ENCODE data around the gene CDH13.
A peak's percentile ranks its signal among the peaks of the same experiment; 100 is the strongest.

Gene CDH13

DNA sequence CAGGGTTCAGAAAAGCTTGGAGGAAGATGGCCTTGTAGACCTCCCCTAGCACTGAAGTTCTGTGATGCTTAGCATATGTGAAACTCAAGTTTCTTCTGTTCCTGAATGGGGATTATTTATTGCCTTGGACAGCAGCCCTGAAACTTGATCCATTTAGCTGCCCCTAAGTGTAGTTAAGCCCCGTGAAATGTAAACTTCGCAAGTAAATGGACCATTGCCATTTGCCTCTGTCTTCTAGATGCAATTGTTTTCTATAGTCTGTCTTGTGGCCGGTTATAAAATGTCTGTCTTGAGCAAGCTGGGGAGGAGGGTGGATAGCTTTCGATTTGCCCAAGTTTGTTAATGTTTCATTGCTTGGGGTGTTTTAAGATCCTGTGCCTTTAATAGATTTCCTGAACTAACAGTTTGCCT, 261.8 kb downstream of the CDH13 start:
- no peak for TF ChIP-seq TOX (CRISPR knock-in tag; IDR thresholded peaks at IDR 0.05; ENCODE audit: borderline replicate concordance)
- no peak for TF ChIP-seq CSDC2 (CRISPR knock-in tag; IDR thresholded peaks at IDR 0.05)
- TF ChIP-seq, protein P1, sequence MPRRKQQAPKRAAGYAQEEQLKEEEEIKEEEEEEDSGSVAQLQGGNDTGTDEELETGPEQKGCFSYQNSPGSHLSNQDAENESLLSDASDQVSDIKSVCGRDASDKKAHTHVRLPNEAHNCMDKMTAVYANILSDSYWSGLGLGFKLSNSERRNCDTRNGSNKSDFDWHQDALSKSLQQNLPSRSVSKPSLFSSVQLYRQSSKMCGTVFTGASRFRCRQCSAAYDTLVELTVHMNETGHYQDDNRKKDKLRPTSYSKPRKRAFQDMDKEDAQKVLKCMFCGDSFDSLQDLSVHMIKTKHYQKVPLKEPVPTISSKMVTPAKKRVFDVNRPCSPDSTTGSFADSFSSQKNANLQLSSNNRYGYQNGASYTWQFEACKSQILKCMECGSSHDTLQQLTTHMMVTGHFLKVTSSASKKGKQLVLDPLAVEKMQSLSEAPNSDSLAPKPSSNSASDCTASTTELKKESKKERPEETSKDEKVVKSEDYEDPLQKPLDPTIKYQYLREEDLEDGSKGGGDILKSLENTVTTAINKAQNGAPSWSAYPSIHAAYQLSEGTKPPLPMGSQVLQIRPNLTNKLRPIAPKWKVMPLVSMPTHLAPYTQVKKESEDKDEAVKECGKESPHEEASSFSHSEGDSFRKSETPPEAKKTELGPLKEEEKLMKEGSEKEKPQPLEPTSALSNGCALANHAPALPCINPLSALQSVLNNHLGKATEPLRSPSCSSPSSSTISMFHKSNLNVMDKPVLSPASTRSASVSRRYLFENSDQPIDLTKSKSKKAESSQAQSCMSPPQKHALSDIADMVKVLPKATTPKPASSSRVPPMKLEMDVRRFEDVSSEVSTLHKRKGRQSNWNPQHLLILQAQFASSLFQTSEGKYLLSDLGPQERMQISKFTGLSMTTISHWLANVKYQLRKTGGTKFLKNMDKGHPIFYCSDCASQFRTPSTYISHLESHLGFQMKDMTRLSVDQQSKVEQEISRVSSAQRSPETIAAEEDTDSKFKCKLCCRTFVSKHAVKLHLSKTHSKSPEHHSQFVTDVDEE (CRISPR knock-in tag; IDR thresholded peaks at IDR 0.05) = no peak
- no peak for TF ChIP-seq ZFP3 (CRISPR knock-in tag; IDR thresholded peaks at IDR 0.05)
- no peak for TF ChIP-seq BACH2 (CRISPR knock-in tag; IDR thresholded peaks at IDR 0.05; ENCODE audit: borderline replicate concordance)
- peak; percentile 83 for ATAC-seq

DNA sequence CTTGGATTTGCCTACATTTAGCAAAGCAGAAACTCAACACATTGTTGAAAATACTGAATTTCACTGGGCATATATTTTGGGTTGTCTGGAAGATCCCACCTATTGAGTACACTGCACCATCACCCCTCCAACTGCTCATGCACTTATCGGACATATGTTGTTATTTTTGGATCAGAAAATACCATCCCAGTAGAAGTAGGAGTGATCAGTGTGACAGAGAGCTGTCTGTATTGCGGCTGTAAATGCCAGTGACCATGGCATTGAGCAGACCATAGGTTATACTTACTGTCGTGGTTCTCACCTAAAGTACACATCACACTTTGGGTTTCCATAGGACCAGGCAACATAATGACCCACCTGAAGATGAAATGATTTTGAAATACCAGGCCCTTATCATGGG, 264.7 kb downstream of the CDH13 start:
- no peak for ATAC-seq
- no peak for TF ChIP-seq OSR1 (CRISPR knock-in tag; IDR thresholded peaks at IDR 0.05)
- TF ChIP-seq ZFP30 (CRISPR knock-in tag; IDR thresholded peaks at IDR 0.05) = no peak
- no peak for TF ChIP-seq ZNF565 (CRISPR knock-in tag; conservative IDR thresholded peaks at IDR 0.05; ENCODE audit: low read depth)
- TF ChIP-seq SNAI2 (CRISPR knock-in tag; IDR thresholded peaks at IDR 0.05) = no peak
- no peak for TF ChIP-seq TOX (CRISPR knock-in tag; IDR thresholded peaks at IDR 0.05; ENCODE audit: borderline replicate concordance)
- TF ChIP-seq RARB (CRISPR knock-in tag; IDR thresholded peaks at IDR 0.05) = no peak

DNA sequence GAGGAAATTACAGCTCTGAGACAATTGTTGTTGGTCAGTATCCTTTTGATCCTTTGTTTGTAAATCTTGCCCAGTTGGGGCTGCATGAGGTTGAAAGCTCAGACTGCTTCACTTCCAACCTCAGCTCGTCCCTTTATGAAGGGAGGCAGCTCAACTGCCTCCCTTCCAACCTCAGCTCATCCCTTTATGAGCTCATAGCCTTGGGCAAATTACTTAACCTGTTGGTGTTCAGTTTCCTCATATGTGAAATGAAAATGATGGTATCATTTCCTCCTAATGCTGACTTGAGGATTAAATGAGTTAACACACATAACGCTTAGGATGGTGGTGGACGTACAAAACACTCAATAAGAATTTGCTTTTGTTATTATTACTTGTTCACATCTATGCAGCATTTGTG, 265.1 kb downstream of the CDH13 start:
- TF ChIP-seq ZNF8 (CRISPR knock-in tag; IDR thresholded peaks at IDR 0.05) = no peak
- TF ChIP-seq, protein P2, sequence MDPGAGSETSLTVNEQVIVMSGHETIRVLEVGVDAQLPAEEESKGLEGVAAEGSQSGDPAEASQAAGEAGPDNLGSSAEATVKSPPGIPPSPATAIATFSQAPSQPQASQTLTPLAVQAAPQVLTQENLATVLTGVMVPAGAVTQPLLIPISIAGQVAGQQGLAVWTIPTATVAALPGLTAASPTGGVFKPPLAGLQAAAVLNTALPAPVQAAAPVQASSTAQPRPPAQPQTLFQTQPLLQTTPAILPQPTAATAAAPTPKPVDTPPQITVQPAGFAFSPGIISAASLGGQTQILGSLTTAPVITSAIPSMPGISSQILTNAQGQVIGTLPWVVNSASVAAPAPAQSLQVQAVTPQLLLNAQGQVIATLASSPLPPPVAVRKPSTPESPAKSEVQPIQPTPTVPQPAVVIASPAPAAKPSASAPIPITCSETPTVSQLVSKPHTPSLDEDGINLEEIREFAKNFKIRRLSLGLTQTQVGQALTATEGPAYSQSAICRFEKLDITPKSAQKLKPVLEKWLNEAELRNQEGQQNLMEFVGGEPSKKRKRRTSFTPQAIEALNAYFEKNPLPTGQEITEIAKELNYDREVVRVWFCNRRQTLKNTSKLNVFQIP (CRISPR knock-in tag; IDR thresholded peaks at IDR 0.05; ENCODE audit: borderline replicate concordance, low read depth) = no peak
- TF ChIP-seq ZNF70 (CRISPR knock-in tag; IDR thresholded peaks at IDR 0.05) = no peak
- TF ChIP-seq ZNF565 (CRISPR knock-in tag; conservative IDR thresholded peaks at IDR 0.05; ENCODE audit: low read depth) = no peak
- TF ChIP-seq GLIS3 (CRISPR knock-in tag; IDR thresholded peaks at IDR 0.05) = no peak
- TF ChIP-seq PPARA (CRISPR knock-in tag; IDR thresholded peaks at IDR 0.05; ENCODE audit: borderline replicate concordance) = no peak
- TF ChIP-seq, protein P3, sequence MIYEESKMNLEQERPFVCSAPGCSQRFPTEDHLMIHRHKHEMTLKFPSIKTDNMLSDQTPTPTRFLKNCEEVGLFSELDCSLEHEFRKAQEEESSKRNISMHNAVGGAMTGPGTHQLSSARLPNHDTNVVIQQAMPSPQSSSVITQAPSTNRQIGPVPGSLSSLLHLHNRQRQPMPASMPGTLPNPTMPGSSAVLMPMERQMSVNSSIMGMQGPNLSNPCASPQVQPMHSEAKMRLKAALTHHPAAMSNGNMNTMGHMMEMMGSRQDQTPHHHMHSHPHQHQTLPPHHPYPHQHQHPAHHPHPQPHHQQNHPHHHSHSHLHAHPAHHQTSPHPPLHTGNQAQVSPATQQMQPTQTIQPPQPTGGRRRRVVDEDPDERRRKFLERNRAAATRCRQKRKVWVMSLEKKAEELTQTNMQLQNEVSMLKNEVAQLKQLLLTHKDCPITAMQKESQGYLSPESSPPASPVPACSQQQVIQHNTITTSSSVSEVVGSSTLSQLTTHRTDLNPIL (CRISPR knock-in tag; IDR thresholded peaks at IDR 0.05; ENCODE audit: low read depth) = no peak
- no peak for TF ChIP-seq CSDC2 (CRISPR knock-in tag; IDR thresholded peaks at IDR 0.05)
- no peak for TF ChIP-seq TCF4 (CRISPR knock-in tag; IDR thresholded peaks at IDR 0.05; ENCODE audit: borderline replicate concordance)
- no peak for ATAC-seq

DNA sequence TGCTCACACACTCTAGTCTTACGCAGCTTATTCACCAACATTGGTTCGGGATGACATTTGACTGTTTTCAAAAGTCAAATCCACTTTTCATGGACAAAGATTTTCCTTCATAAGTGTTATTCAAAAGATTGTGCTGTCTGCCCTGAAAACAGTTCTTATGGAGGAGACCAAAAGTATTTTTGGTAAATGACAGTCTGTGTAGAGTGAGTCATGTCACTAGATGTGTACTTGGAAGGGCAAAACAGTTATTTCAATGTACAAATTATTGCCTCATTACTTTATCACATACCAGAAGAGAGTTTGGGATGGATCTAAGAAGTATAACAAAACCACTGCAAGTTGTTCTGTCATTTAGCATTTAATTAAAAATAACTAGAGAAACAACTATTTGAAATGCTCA, 265.6 kb downstream of the CDH13 start:
- TF ChIP-seq PPARA (CRISPR knock-in tag; IDR thresholded peaks at IDR 0.05; ENCODE audit: borderline replicate concordance) = no peak
- no peak for TF ChIP-seq ARNTL (CRISPR knock-in tag; IDR thresholded peaks at IDR 0.05; ENCODE audit: borderline replicate concordance, low read depth)
- no peak for TF ChIP-seq TCF4 (CRISPR knock-in tag; IDR thresholded peaks at IDR 0.05; ENCODE audit: borderline replicate concordance)
- no peak for TF ChIP-seq OSR1 (CRISPR knock-in tag; IDR thresholded peaks at IDR 0.05)
- TF ChIP-seq ZNF8 (CRISPR knock-in tag; IDR thresholded peaks at IDR 0.05) = no peak
- no peak for TF ChIP-seq ZFP30 (CRISPR knock-in tag; IDR thresholded peaks at IDR 0.05)
- TF ChIP-seq, protein P2 (CRISPR knock-in tag; IDR thresholded peaks at IDR 0.05; ENCODE audit: borderline replicate concordance, low read depth) = no peak
- no peak for TF ChIP-seq ISL1 (CRISPR knock-in tag; IDR thresholded peaks at IDR 0.05)
- TF ChIP-seq CSDC2 (CRISPR knock-in tag; IDR thresholded peaks at IDR 0.05) = no peak
- no peak for TF ChIP-seq ZC3H10 (CRISPR knock-in tag; IDR thresholded peaks at IDR 0.05)
- no peak for TF ChIP-seq GLIS3 (CRISPR knock-in tag; IDR thresholded peaks at IDR 0.05)
- TF ChIP-seq, protein P3 (CRISPR knock-in tag; IDR thresholded peaks at IDR 0.05; ENCODE audit: low read depth) = no peak
- no peak for ATAC-seq

Measured in SK-N-SH treated with all-trans-retinoic acid at 6 μM for 48 hours (cell line).